CD4-positive, alpha-beta T cell treated with Interferon alpha-2 for 1 hour (primary cell): Measurements from ENCODE around the gene GIGYF1.
"Not testable (repeated sequence)": the region's sequence is repeated elsewhere in the genome, so short reads cannot be mapped to it uniquely, and the experiment has no call there.

ENCODE experiments used
- DNase-seq, 2 donors: peaks; one replicate each; pipeline ENCODE4 v3.0.0-alpha.2; 2020 to 2022

Gene GIGYF1, protein sequence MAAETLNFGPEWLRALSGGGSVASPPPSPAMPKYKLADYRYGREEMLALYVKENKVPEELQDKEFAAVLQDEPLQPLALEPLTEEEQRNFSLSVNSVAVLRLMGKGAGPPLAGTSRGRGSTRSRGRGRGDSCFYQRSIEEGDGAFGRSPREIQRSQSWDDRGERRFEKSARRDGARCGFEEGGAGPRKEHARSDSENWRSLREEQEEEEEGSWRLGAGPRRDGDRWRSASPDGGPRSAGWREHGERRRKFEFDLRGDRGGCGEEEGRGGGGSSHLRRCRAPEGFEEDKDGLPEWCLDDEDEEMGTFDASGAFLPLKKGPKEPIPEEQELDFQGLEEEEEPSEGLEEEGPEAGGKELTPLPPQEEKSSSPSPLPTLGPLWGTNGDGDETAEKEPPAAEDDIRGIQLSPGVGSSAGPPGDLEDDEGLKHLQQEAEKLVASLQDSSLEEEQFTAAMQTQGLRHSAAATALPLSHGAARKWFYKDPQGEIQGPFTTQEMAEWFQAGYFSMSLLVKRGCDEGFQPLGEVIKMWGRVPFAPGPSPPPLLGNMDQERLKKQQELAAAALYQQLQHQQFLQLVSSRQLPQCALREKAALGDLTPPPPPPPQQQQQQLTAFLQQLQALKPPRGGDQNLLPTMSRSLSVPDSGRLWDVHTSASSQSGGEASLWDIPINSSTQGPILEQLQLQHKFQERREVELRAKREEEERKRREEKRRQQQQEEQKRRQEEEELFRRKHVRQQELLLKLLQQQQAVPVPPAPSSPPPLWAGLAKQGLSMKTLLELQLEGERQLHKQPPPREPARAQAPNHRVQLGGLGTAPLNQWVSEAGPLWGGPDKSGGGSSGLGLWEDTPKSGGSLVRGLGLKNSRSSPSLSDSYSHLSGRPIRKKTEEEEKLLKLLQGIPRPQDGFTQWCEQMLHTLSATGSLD (N-terminal part only)

DNA sequence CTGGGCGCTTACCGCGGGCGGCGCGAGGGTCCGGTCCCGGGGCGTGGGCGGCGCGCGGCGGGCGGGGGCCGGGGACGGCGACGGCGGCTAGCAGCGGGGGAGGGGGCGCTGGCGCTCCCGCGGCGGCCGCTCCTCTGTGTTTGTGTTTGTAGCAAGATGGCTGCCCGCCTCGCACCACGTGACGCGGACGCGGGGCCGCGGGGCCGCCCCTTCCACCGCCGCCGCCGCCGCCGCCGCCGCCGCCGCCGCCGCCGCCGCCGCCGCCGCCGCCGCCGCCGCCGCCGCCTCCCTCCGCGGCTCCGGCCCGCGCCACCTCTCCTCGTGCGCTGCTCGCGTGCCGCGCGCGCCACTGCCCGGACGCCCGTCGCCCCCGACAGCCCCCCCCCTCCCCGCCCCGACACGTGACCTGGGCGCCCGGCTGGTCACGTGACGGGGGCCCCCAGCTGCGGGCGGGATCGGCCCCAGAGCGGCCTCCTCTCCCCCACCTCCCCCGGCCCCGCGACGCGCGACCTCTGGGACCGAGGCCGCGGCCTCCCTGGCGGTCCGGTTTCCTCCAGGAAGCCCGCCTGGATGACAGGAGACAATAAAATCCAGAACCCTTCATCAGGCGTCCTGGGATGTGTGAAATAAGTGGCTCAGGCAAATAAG lies at the start of gene GIGYF1:
GIGYF1 (minus strand) TSS at position 153 of the 648 bp plus-strand sequence. CDS start 6,012 bp downstream, outside the sequence.
- DNase-seq, result peak; percentile 67 to 79

DNA sequence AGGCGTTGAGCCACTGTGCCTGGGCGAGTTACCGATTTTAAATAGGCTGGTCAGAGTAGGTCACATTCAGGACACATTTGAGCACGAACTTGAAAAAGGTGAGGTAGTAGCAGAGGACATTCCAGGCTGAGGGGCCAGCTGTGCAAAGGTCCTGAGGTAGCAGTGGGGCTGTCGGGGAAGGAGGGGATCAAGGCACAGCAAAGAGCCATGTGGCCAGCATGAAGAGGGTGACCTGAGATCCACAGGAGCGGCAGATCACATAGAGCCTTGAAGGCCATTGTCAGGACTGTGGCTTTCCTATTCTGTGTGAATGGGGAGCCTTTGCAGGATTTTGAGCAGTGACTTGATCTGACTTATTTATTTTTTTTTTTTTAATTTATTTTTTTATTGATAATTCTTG lies 45.9 kb upstream of the GIGYF1 start:
- DNase-seq, result no peak

DNA sequence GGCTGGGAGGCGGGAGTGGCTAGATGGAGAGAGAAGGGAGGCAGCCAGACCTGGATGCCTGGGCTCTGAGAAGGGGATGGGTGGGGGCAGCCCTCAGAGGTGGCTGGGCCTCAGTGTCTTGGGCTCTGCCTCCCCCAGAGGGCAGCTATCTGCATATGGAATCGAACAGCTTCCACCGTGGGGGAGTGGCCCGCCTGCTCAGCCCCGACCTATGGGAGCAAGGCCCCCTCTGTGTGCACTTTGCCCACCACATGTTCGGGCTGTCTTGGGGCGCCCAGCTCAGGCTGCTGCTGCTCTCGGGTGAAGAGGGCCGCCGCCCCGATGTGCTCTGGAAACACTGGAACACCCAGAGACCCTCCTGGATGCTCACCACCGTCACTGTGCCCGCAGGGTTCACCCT lies 42.6 kb upstream of the GIGYF1 start:
- no peak for DNase-seq

DNA sequence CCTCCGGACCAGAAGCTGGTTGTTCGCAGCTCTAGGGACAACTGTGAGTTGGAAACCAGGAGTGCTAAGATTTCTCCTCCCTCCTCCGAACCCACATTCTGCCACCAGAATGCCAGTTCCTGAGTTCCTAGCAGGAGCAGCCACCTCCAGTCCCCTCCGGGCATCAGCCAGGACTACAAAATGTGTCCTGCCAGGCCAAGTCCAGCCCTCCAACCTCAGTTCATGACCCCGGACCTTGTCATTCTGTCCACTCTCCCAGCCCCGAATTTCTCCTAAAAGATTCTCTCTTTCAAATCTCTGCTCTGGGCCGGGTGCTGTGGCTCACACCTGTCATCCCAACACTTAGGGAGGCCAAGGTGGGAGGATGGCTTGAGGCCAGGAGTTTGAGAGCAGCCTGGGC lies 41.7 kb upstream of the GIGYF1 start:
- no peak for DNase-seq

DNA sequence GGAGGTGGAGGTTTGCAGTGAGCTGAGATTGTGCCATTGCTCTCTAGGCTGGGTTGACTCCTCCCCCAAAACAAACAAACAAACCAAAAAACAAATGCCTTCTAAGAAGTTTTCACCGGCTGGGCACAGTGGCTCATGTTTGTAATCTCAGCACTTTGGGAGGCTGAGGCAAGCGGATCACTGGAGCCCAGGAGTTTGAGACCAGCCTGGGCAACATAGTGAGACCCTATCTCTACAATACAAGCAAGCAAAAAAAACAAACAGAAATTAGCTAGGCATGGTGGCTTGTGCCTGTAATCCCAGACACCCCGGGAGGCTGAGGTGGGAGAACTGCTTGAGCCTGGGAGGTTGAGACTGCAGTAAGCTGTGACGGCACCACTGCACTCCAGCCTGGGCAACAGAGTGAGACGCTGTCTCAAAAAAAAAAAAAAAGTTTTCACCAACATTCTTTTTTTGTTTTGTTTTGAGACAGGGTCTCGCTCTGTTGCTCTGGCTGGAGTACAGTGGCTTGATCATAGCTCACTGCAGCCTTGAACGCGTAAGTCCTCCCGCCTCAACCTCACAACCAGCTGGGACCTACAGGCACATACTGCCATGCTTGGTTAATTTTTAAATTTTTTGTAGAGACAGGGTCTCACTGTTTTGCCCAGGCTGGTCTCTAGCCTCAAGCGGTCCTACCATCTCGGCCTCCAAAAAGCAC lies 38.0 kb upstream of the GIGYF1 start:
- DNase-seq, result no peak

DNA sequence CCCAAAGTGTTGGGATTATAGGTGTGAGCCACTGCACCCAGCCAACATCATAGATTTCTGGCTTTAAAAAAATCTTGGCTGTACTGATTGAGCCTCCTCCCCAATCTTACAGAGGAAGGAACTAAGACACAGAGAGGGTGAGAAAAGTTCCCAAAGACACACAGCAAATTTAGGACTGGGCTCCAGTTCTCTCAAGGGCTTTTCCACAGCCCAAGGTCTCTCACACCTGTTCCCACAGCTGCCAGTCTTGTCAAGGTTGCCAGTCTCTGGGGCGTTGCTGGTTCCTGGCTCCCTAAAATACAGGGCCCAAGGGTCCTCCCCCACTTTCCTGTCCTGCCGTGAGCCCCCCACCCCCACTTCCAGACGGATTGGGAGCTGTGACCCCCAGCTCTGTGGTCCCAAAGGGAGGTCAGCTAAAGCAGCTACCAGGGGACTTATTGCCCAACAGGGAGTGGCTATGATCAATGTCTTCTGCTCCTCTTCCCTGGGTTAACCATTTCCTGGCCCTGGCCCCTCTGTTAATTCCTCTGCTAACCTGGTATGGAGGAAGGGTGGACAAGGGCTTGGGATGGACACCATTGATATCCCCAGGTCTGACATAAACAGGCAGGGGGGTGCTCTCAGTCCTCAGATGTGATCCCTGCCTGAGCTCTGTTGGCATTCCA lies 36.2 kb upstream of the GIGYF1 start:
- no peak for DNase-seq

DNA sequence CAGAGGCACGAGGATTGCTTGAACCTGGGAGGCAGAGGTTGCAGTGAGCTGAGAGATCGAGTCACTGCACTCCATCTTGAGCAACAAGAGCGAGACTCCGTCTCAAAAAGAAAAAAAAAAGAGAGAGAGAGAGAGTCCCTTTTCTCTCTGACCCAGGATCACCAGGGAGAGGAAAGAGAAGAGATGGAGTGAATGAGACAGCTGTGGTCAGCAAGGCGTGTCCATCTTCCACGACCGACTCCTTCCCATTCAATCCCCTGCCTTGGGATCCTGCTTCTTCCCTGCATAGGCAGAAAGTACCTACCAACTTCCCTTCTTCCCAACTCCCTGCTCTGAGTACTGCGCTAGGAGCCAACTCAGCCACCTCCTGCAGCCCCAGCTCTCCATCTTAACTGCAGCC lies 34.1 kb upstream of the GIGYF1 start:
- no peak for DNase-seq

DNA sequence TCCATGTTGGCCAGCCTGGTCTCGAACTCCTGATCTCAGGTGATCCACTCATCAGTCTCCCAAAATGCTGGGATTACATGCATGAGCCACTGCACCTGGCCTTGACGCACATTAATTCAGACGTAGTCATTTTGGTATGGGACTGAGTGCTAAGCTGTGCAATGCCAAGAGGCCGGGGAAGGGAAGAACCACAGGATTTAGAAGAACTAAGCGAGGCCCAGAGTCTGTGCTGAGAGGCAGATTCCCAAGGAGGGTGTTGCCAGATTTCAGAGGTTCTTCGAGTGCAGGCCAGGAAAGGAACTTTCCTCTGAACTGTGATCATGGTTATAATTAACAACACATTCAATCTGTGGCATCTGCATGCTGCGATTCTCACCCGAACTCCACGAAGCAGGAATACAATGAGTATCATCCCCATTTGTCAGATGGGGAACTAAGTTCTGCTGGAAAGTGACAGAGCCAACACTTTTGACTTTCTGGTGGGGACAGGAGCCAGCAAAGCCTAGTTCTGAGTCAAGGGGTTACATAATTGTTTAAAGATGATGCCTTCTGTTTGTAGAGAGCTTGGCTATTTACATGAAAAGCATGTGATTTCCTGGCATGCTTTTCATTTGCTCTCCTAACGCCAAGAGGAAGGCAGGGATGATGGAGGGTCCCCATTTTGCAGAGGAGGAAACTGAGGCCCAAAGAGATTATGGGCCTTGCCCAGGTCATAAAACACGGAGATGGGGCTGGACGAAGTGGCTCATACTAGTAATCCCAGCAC lies 33.1 kb upstream of the GIGYF1 start:
- no peak for DNase-seq

DNA sequence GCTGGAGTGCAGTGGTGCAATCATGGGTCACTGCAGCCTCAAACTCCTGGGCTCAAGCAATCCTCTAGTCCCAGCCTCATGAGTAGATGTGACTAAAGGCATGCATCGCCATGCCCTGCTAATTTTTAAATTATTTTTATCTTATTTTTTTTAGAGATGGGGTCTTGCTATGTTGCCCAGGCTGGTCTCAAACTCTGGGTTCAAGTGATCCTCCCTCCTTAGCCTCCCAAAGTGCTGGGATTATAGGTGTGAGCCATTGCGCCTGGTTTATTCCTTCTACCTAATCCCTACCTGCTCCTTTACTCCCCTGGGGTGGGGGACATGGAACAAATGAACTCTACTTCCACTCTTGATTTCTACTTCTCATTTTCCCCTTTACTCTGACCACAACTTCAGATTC lies 30.3 kb upstream of the GIGYF1 start:
- not testable (repeated sequence) for DNase-seq

DNA sequence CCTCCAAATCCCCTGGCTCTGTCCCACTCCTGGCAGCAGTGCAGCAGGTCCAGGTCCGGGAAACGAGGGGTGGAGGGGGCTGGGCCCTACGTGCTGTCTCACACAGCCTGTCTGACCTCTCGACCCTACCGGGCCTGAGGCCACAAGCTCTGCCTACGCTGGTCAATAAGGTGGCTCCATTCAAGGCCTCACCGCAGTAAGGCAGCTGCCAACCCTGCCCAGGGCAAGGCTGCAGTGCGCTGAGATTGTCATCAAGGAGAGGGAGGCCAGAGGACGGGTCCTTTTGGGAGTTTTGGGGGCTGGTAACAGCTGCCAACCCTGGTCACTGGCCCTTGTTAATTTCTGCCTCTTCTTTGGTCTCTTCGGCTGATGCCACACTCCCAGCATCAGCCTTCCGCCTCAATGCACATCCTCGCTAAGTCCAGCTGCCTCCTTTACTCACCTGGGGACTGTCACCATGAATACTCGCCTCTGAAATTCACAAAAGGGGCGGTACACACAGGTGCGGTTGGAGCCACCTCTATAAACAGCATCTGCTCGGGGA lies 29.8 kb upstream of the GIGYF1 start:
- DNase-seq, result no peak

DNA sequence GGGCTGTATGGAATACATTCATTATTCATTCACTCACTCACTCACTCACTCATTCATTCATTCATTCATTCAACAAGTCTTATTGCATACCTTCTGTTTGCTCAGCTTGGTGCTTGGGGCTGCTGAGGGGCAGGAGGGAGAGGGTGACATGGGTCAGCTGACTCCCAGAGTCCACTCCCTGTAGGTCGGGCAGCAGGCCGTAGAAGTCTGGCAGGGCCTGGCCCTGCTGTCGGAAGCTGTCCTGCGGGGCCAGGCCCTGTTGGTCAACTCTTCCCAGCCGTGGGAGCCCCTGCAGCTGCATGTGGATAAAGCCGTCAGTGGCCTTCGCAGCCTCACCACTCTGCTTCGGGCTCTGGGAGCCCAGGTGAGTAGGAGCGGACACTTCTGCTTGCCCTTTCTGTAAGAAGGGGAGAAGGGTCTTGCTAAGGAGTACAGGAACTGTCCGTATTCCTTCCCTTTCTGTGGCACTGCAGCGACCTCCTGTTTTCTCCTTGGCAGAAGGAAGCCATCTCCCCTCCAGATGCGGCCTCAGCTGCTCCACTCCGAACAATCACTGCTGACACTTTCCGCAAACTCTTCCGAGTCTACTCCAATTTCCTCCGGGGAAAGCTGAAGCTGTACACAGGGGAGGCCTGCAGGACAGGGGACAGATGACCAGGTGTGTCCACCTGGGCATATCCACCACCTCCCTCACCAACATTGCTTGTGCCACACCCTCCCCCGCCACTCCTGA lies 28.6 kb upstream of the GIGYF1 start:
- no peak for DNase-seq

DNA sequence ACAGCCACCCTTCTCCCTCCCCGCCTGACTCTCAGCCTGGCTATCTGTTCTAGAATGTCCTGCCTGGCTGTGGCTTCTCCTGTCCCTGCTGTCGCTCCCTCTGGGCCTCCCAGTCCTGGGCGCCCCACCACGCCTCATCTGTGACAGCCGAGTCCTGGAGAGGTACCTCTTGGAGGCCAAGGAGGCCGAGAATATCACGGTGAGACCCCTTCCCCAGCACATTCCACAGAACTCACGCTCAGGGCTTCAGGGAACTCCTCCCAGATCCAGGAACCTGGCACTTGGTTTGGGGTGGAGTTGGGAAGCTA lies 27.4 kb upstream of the GIGYF1 start:
- no peak for DNase-seq

DNA sequence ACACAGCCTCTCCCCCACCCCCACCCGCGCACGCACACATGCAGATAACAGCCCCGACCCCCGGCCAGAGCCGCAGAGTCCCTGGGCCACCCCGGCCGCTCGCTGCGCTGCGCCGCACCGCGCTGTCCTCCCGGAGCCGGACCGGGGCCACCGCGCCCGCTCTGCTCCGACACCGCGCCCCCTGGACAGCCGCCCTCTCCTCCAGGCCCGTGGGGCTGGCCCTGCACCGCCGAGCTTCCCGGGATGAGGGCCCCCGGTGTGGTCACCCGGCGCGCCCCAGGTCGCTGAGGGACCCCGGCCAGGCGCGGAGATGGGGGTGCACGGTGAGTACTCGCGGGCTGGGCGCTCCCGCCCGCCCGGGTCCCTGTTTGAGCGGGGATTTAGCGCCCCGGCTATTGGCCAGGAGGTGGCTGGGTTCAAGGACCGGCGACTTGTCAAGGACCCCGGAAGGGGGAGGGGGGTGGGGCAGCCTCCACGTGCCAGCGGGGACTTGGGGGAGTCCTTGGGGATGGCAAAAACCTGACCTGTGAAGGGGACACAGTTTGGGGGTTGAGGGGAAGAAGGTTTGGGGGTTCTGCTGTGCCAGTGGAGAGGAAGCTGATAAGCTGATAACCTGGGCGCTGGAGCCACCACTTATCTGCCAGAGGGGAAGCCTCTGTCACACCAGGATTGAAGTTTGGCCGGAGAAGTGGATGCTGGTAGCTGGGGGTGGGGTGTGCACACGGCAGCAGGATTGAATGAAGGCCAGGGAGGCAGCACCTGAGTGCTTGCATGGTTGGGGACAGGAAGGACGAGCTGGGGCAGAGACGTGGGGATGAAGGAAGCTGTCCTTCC lies 26.8 kb upstream of the GIGYF1 start:
- no peak for DNase-seq

DNA sequence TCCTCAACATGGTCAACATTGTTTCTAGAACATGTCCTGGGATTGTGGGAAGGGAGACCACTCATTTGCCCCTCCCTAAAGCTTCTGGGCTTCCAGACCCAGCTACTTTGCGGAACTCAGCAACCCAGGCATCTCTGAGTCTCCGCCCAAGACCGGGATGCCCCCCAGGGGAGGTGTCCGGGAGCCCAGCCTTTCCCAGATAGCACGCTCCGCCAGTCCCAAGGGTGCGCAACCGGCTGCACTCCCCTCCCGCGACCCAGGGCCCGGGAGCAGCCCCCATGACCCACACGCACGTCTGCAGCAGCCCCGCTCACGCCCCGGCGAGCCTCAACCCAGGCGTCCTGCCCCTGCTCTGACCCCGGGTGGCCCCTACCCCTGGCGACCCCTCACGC lies 26.2 kb upstream of the GIGYF1 start, which contains the start of gene EPO:
EPO (plus strand) TSS at position 190 of the 392 bp plus-strand sequence. CDS start 513 bp downstream, outside the sequence.
- no peak for DNase-seq

DNA sequence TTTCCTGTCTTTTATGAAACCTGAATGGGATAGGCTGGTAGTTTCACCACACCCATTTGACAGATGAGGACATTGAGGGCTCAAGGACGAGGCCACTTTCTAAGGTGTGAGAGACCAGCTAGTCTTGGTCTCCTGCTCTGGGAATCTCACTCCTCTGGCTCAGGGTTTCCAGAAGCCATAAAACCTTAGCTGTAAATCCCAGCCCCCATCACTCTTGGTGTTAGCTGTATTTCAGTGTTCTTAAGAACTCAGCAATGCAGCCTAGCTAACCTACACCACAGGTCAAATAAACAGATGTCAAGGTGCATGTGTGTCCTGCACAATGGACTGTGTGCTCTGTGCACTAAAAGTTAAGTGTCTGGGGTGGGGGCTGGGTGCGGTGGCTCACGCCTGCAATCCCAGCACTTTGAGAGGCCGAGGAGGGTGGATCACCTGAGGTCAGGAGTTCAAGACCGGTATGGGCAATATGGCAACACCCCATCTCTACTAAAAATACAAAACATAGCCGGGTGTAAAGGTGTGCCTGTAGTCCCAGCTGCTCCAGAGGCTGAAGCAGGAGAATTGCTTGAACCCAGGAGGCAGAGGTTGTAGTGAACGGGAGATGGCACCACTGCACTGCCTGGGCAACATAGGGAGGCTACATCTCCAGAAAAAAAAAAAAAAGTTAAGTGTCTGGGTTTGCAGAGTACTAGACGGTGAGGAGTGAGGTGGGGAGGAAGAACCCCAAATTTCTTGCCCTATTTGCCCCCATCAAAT lies 25.7 kb upstream of the GIGYF1 start:
- no peak for DNase-seq

DNA sequence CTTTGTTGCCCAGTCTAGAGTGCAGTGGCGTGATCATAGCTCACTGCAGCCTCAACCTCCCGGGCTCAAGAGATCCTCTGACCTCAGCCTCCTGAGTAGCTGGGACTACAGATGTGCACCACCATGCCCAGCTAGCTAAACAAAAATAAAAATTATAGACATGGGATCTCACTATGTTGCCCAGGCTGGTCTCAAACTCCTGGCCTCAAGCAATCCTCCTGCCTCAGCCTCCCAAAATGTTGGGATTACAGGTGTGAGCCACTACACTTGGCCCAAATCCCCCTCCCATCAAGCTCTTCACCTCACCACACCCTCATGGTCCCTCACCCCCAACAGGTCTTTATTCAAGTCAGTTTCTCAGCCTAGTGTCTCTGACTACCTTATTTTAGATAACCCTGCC lies 23.0 kb upstream of the GIGYF1 start:
- not testable (repeated sequence) for DNase-seq

DNA sequence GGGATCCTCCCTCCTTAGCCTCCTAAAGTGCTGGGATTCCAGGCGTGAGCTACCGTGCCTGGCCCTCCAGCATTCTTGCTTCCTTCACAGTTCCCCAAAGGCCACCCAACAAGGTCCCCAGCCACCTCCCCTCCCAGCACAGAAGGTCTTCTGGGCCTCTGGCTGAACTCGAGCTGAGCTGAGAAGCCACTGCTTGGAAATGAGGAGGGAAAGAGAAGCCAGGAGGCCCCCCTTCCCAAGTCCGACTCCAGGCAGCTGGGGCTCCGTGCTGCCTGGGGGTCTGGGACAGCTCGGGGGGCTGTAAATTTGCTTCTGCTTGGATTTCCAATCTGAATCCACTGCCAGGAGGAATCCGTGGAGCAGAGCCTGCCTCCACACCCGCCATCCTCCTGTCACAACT lies 20.7 kb upstream of the GIGYF1 start:
- no peak for DNase-seq

DNA sequence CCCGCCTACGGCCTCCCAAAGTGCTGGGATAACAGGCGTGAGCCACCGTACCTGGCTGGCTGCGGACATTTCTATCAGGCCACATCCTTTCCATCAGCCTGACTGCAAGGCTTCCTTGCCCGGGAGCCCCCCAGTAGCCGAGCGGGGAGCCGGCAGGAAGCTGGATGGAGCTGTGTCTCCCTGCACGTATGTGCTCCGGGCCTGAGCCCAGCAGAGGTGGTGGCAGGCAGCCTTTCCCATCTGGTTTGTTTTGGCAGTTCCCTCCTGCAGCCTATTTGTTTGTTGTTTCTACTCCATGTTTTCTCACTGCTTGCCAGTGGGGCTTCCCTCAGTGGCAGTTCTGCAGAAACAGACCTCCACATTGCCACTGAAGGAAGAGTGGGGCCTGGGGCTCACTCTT lies 17.3 kb upstream of the GIGYF1 start:
- no peak for DNase-seq

DNA sequence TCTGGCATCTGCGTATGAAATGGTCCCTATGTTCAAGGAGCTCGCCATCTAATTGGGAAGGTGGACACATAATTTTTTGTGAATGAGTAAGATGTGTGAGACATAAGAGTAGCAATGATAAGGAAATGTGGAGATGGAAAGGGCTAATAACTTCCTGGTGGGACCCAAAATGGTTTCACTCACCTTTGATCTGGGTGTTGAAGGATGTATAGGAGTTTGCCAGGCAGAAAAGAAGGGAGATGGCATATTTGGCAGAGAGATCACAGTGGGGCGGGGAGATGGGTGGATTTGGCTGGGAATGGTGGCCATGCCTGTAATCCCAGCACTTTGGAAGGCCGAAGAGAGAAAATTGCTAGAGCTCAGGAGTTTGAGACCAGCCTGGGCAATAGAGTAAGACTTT lies 16.4 kb upstream of the GIGYF1 start:
- DNase-seq, result no peak
